Smooth muscle cell (in vitro differentiated cells): Measurements from ENCODE around the gene NPAS2. TPM values are rescaled to one million over a fixed set of nuclear protein-coding genes. Genes with fewer than 3 reads are reported as not detected.

Experiments
- DNase-seq: peaks from one replicate; lab custom pipeline; 2025; ENCODE audit not compliant: unreplicated experiment; lab: John Stamatoyannopoulos, UW
- H2AFZ ChIP-seq: fragments of 200-600 bp; sonication (generic); 2 replicates; pipeline ENCODE4 v1.6.0; 2016; ENCODE audit warnings: antibody characterized with exemption, low read depth, mild to moderate bottlenecking
- H3F3A ChIP-seq: fragments of 200-600 bp; sonication (generic); 2 replicates; pipeline ENCODE4 v1.6.0; 2017; ENCODE audit warnings: antibody characterized with exemption, low read depth
- H3K27ac ChIP-seq: fragments of 200-600 bp; sonication (generic); 2 replicates; pipeline ENCODE4 v1.5.1; 2016; ENCODE audit warnings: low read depth, mild to moderate bottlenecking
- H3K27me3 ChIP-seq: fragments of 200-600 bp; sonication (generic); 2 replicates; pipeline ENCODE4 v1.6.1; 2016; ENCODE audit warnings: low read depth, mild to moderate bottlenecking
- H3K36me3 ChIP-seq: fragments of 200-600 bp; sonication (generic); 2 replicates; pipeline ENCODE4 v1.5.1; 2016; ENCODE audit warnings: low read depth
- H3K4me1 ChIP-seq: fragments of 200-600 bp; sonication (generic); 2 replicates; pipeline ENCODE4 v1.5.1; 2016; ENCODE audit warnings: low read depth
- H3K4me2 ChIP-seq: fragments of 200-600 bp; sonication (generic); 2 replicates; pipeline ENCODE4 v1.6.0; 2016; ENCODE audit warnings: mild to moderate bottlenecking
- H3K4me3 ChIP-seq: fragments of 200-600 bp; sonication (generic); 2 replicates; pipeline ENCODE4 v1.5.1; 2016; ENCODE audit warnings: mild to moderate bottlenecking
- H3K79me2 ChIP-seq: fragments of 200-600 bp; sonication (generic); 2 replicates; pipeline ENCODE4 v1.6.0; 2016; ENCODE audit warnings: low read depth, mild to moderate bottlenecking
- H3K9ac ChIP-seq: fragments of 200-600 bp; sonication (generic); 2 replicates; pipeline ENCODE4 v1.6.0; 2016; ENCODE audit warnings: low read depth
- H3K9me3 ChIP-seq: fragments of 200-600 bp; sonication (generic); replicated peaks from 2 replicates; pipeline ENCODE4 v1.5.1; 2016; ENCODE audit warnings: low read depth
- H4K20me1 ChIP-seq: fragments of 200-600 bp; sonication (generic); 2 replicates; pipeline ENCODE4 v1.6.0; 2016; ENCODE audit warnings: low read depth
- CTCF ChIP-seq: fragments of 200-600 bp; sonication (generic); IDR thresholded peaks from 2 replicates; pipeline ENCODE4 v1.5.1; 2017; ENCODE audit warnings: borderline replicate concordance, mild to moderate bottlenecking, antibody characterized with exemption; ENCODE audit not compliant: insufficient read depth, poor library complexity, severe bottlenecking
- WGBS: methylation state at CpG from one replicate; pipeline ENCODE4 v1.1.7; 2016; ENCODE audit warnings: low lambda C conversion rate; 5-methylcytosine and 5-hydroxymethylcytosine counted together
- polyA plus RNA-seq: library from polyadenylated mRNA; unstranded; fragments of >200 nt; fragmentation: Nextera tagmentation; extraction: Ambion mirVana; gene quantifications from 2 replicates; pipeline ENCODE4 v1.2.1, GENCODE V29; 2016
- total RNA-seq: library from RNA; depleted of rRNA; stranded (reverse); fragments of >200 nt; gene quantifications from 2 replicates; pipeline ENCODE4 v1.2.3, GENCODE V29; 2014

Gene NPAS2
- total and polyA plus RNA-seq, 2 experiments from 2014 or later, result 20.2 to 20.7 TPM

- Histone ChIP-seq H3K4me3 (no peak overlapping the region), H2AFZ (no peak overlapping the region), H4K20me1 (peaks cover 9% of the 10 kb centered on the region), H3K9ac (no peak overlapping the region), H3K9me3 (peaks cover 7% of the 10 kb centered on the region), H3K36me3 (no peaks in the 10 kb centered on the region), H3K27ac (no peak overlapping the region), H3K4me2 (no peak overlapping the region), H3K4me1 (no peaks in the 10 kb centered on the region), H3K27me3 (no peaks in the 10 kb centered on the region), H3F3A (peaks cover 3% of the 10 kb centered on the region), H3K79me2 (peaks cover 58% of the 10 kb centered on the region)
- no peak for TF ChIP-seq CTCF
- DNase-seq, result no peak
Measured at GRCh38 chr2:100868083-100868482, 48.1 kb downstream of the NPAS2 start.

GRCh38 chr2:100869120-100869519 lies 49.2 kb downstream of the NPAS2 start:
- Histone ChIP-seq H3K9me3 (peaks cover 7% of the 10 kb centered on the region), H3K27ac (no peak overlapping the region), H3F3A (peaks cover 3% of the 10 kb centered on the region), H3K4me2 (no peak overlapping the region), H3K4me1 (no peaks in the 10 kb centered on the region), H3K79me2 (peaks cover 51% of the 10 kb centered on the region), H2AFZ (no peak overlapping the region), H3K9ac (no peak overlapping the region), H3K4me3 (no peak overlapping the region), H3K27me3 (no peaks in the 10 kb centered on the region), H4K20me1 (peaks cover 4% of the 10 kb centered on the region), H3K36me3 (no peaks in the 10 kb centered on the region)
- 95% methylated on average over 3 of the region's 3 CpGs for WGBS
- no peak for TF ChIP-seq CTCF
- DNase-seq, result no peak

- no peak for TF ChIP-seq CTCF
- WGBS, result 89% methylated on average over 6 of the region's 6 CpGs
- DNase-seq, result no peak
Measured at GRCh38 chr2:100870652-100871531, 51.0 kb downstream of the NPAS2 start.

More at GRCh38 chr2:100870652-100871531, 51.0 kb downstream of the NPAS2 start:
- no peak overlapping the region for H3K9ac ChIP-seq
- H3K9me3 ChIP-seq, result peaks cover 7% of the 10 kb centered on the region
- H3K27ac ChIP-seq, result no peak overlapping the region
- H4K20me1 ChIP-seq, result peaks cover 4% of the 10 kb centered on the region
- peaks cover 6% of the 10 kb centered on the region for H3K4me1 ChIP-seq
- H3K36me3 ChIP-seq, result no peaks in the 10 kb centered on the region
- peaks cover 6% of the 10 kb centered on the region for H3F3A ChIP-seq
- H3K4me3 ChIP-seq, result no peak overlapping the region
- no peaks in the 10 kb centered on the region for H3K27me3 ChIP-seq
- peaks cover 49% of the 10 kb centered on the region for H3K79me2 ChIP-seq
- no peak overlapping the region for H3K4me2 ChIP-seq
- H2AFZ ChIP-seq, result no peak overlapping the region
